Liver (tissue), 9 donors: Measurements from ENCODE around the gene RPL35A. TPM values are rescaled to one million over a fixed set of nuclear protein-coding genes. Genes with fewer than 3 reads are reported as not detected.
"Not testable (repeated sequence)": the region's sequence is repeated elsewhere in the genome, so short reads cannot be mapped to it uniquely, and the experiment has no call there.

Experiments used
- DNase-seq: peaks from one replicate; pipeline ENCODE4 v3.0.0-alpha.2; 2017; ENCODE audit warnings: low spot score
- H3K27ac ChIP-seq, 2 donors: one replicate each; pipeline ENCODE4 v1.7.0; 2013; ENCODE audit warnings: inconsistent platforms in 2 of 2, low read length in 2 of 2, control low read depth in 1 of 2, low read depth in 1 of 2, mild to moderate bottlenecking in 1 of 2
- H3K27me3 ChIP-seq, 4 donors: one replicate each; pipeline versions ENCODE4 v1.6.1 to v1.7.0; 2013; ENCODE audit warnings: low read length in 3 of 4, inconsistent platforms in 1 of 4, mild to moderate bottlenecking in 1 of 4, moderate library complexity in 1 of 4; ENCODE audit not compliant: control insufficient read depth in 4 of 4, insufficient read depth in 4 of 4
- H3K36me3 ChIP-seq, 4 donors: one replicate each; pipeline versions ENCODE4 v1.6.1 to v1.7.0; 2013; ENCODE audit warnings: low read length in 3 of 4, mild to moderate bottlenecking in 3 of 4, low read depth in 1 of 4, moderate library complexity in 1 of 4; ENCODE audit not compliant: control insufficient read depth in 4 of 4, insufficient read depth in 3 of 4
- H3K4me1 ChIP-seq, 4 donors: one replicate each; pipeline versions ENCODE4 v1.6.1 to v1.7.0; 2013; ENCODE audit warnings: low read length in 3 of 4, mild to moderate bottlenecking in 3 of 4, moderate library complexity in 1 of 4; ENCODE audit not compliant: control insufficient read depth in 4 of 4, insufficient read depth in 4 of 4
- H3K4me3 ChIP-seq, 3 donors: one replicate each; pipeline versions ENCODE4 v1.6.1 to v1.7.0; 2013; ENCODE audit warnings: low read length in 3 of 3, control low read depth in 1 of 3, low read depth in 1 of 3, mild to moderate bottlenecking in 1 of 3
- H3K9ac ChIP-seq, 2 donors: one replicate each; pipeline ENCODE4 v1.7.0; 2013; ENCODE audit warnings: low read length in 2 of 2, mild to moderate bottlenecking in 2 of 2, moderate library complexity in 2 of 2, control low read depth in 1 of 2, low read depth in 1 of 2
- H3K9me3 ChIP-seq, 4 donors: one replicate each; pipeline versions ENCODE4 v1.6.1 to v1.7.0; 2013; ENCODE audit warnings: low read length in 3 of 4; ENCODE audit not compliant: control insufficient read depth in 4 of 4
- ATF3 ChIP-seq: IDR thresholded peaks from 2 replicates; pipeline ENCODE4 v1.6.1; 2016; ENCODE audit warnings: antibody characterized with exemption
- CTCF ChIP-seq: fragments of 150-350 bp; IDR thresholded peaks from 2 replicates; pipeline ENCODE4 v1.5.1; 2017; ENCODE audit warnings: improper control_type of control experiment, low read depth, low read length; ENCODE audit not compliant: missing input control
- EGR1 ChIP-seq, 2 donors: IDR thresholded peaks; 2 replicates each; pipeline ENCODE4 v1.6.1; 2016 to 2018; ENCODE audit warnings: antibody characterized with exemption in 2 of 2, low read depth in 2 of 2
- FOXA2 ChIP-seq: IDR thresholded peaks from 2 replicates; pipeline ENCODE4 v1.6.1; 2016; ENCODE audit warnings: antibody characterized with exemption
- HNF4A ChIP-seq, 2 donors: conservative IDR thresholded peaks; 2 replicates each; pipeline ENCODE4 v1.6.1; 2016; ENCODE audit warnings: antibody characterized with exemption in 2 of 2, mild to moderate bottlenecking in 2 of 2
- HNF4G ChIP-seq: IDR thresholded peaks from 2 replicates; pipeline ENCODE4 v1.6.1; 2016; ENCODE audit warnings: antibody characterized with exemption
- JUND ChIP-seq, 2 donors: IDR thresholded peaks; 2 replicates each; pipeline ENCODE4 v1.6.1; 2016; ENCODE audit warnings: antibody characterized with exemption in 2 of 2
- MAX ChIP-seq: IDR thresholded peaks from 2 replicates; pipeline ENCODE4 v1.6.1; 2016; ENCODE audit warnings: antibody characterized with exemption
- NR2F2 ChIP-seq: IDR thresholded peaks from 2 replicates; pipeline ENCODE4 v1.6.1; 2016; ENCODE audit warnings: antibody characterized with exemption
- RAD21 ChIP-seq, 2 donors: IDR thresholded peaks; 2 replicates each; pipeline ENCODE4 v1.6.1; 2016; ENCODE audit warnings: antibody characterized with exemption in 2 of 2, mild to moderate bottlenecking in 2 of 2
- RXRA ChIP-seq, 2 donors: IDR thresholded peaks; 2 replicates each; pipeline ENCODE4 v1.6.1; 2017 to 2018; ENCODE audit warnings: antibody characterized with exemption in 2 of 2, mild to moderate bottlenecking in 1 of 2
- SP1 ChIP-seq: IDR thresholded peaks from 2 replicates; pipeline ENCODE4 v1.6.1; 2018; ENCODE audit warnings: antibody characterized with exemption, mild to moderate bottlenecking
- TAF1 ChIP-seq: conservative IDR thresholded peaks from 2 replicates; pipeline ENCODE4 v1.6.1; 2016; ENCODE audit warnings: antibody characterized with exemption, mild to moderate bottlenecking
- WGBS: extraction: QIAGEN DNeasy Blood & Tissue Kit; methylation state at CpG from one replicate; pipeline ENCODE4 v1.1.7; 2013; 5-methylcytosine and 5-hydroxymethylcytosine counted together
- polyA plus RNA-seq, 2 donors: library from polyadenylated mRNA; stranded (reverse) in 1 of 2; unstranded in 1 of 2; fragments of 200-250 nt in 1 of 2; fragments of >200 nt in 1 of 2; fragmentation: Nextera tagmentation in 1 of 2; extraction: Ambion mirVana in 1 of 2; gene quantifications; one replicate each; pipeline versions ENCODE4 v1.2.1 to v1.2.3, GENCODE V29; 2013 to 2015
- total RNA-seq, 2 donors: library from RNA; depleted of rRNA; stranded (reverse); fragments of >200 nt; gene quantifications; one replicate each; pipeline ENCODE4 v1.2.3, GENCODE V29; 2014
- TF ChIP-seq, protein P1 (sequence below): IDR thresholded peaks from 2 replicates; pipeline ENCODE4 v1.6.1; 2016; ENCODE audit warnings: antibody characterized with exemption
- TF ChIP-seq, protein P2 (sequence below): IDR thresholded peaks from 2 replicates; pipeline ENCODE4 v1.6.1; 2016; ENCODE audit warnings: antibody characterized with exemption, mild to moderate bottlenecking
- donor health status: healthy.
- donor health status: healthy.
- donor health status: healthy.
- donor health status: healthy.
- donor health status: healthy.

RPL35A gene
- total and polyA plus RNA-seq, 4 donors: 121 to 361 (median 270) TPM

DNA sequence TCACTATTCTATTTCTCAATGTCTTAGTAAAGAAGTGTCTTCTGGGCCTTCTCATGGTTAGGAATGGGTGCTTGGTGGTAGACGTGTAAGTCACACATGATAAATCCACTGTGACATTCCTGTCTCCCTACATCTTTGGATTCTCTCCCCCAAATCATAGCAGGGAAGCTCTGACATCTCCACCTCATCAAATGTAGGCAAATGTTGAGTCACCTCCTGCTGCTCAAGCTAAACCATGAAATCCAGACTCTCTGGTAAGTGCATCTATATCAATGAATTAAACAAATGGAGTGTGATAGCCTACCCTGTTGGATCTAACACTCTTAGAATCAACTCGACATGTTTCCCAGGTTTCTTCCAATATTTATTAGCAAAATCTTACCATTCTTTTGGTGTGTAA is 42.8 kb upstream of the RPL35A start (continued):
- TF ChIP-seq MAX (no peak), HNF4G (no peak), FOXA2 (no peak), SP1 (no peak), ATF3 (no peak)

DNA sequence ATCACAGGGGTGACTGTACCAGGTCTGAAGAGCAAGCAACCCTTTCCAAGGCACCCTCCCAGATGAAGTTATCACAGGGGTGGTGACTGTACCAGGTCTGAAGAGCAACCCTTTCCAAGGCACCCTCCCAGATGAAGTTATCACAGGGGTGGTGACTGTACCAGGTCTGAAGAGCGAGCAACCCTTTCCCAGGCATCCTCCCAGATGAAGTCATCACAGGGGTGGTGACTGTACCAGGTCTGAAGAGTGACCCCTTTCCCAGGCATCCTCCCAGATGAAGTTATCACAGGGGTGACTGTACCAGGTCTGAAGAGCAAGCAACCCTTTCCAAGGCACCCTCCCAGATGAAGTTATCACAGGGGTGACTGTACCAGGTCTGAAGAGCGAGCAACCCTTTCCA is 41.4 kb upstream of the RPL35A start:
- not testable (repeated sequence) for H3K36me3 ChIP-seq, H3K9ac ChIP-seq, H3K27ac ChIP-seq, H3K4me3 ChIP-seq, H3K9me3 ChIP-seq, DNase-seq, H3K4me1 ChIP-seq, H3K27me3 ChIP-seq
- 93% methylated on average over 2 of the region's 2 CpGs for WGBS

GRCh38 chr3:197908957-197909701 is 40.9 kb upstream of the RPL35A start:
- Histone ChIP-seq H3K27ac (no peak overlapping the region), H3K9me3 (no peaks in the 10 kb centered on the region), H3K27me3 (no peaks in the 10 kb centered on the region), H3K4me1 (no peaks in the 10 kb centered on the region), H3K36me3 (no peaks in the 10 kb centered on the region), H3K4me3 (no peak overlapping the region), H3K9ac (no peak overlapping the region)
- TF ChIP-seq MAX (no peak), JUND (IDR thresholded peaks at IDR 0.05) (no peak), EGR1 (IDR thresholded peaks at IDR 0.05; ENCODE audit: low read depth in 2 of 2) (no peak), NR2F2 (no peak), TAF1 (no peak)
- TF ChIP-seq, protein P1, sequence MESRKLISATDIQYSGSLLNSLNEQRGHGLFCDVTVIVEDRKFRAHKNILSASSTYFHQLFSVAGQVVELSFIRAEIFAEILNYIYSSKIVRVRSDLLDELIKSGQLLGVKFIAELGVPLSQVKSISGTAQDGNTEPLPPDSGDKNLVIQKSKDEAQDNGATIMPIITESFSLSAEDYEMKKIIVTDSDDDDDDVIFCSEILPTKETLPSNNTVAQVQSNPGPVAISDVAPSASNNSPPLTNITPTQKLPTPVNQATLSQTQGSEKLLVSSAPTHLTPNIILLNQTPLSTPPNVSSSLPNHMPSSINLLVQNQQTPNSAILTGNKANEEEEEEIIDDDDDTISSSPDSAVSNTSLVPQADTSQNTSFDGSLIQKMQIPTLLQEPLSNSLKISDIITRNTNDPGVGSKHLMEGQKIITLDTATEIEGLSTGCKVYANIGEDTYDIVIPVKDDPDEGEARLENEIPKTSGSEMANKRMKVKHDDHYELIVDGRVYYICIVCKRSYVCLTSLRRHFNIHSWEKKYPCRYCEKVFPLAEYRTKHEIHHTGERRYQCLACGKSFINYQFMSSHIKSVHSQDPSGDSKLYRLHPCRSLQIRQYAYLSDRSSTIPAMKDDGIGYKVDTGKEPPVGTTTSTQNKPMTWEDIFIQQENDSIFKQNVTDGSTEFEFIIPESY: no peak
- 90% methylated on average over 4 of the region's 4 CpGs for WGBS
- DNase-seq: no peak

- H3K36me3 ChIP-seq: no peaks in the 10 kb centered on the region
- no peak overlapping the region for H3K27ac ChIP-seq
- TF ChIP-seq FOXA2: no peak
- no peak for TF ChIP-seq CTCF
- no peak for TF ChIP-seq RXRA (IDR thresholded peaks at IDR 0.05)
- TF ChIP-seq RAD21 (IDR thresholded peaks at IDR 0.05): no peak
- TF ChIP-seq HNF4G: no peak
- TF ChIP-seq, protein P2, sequence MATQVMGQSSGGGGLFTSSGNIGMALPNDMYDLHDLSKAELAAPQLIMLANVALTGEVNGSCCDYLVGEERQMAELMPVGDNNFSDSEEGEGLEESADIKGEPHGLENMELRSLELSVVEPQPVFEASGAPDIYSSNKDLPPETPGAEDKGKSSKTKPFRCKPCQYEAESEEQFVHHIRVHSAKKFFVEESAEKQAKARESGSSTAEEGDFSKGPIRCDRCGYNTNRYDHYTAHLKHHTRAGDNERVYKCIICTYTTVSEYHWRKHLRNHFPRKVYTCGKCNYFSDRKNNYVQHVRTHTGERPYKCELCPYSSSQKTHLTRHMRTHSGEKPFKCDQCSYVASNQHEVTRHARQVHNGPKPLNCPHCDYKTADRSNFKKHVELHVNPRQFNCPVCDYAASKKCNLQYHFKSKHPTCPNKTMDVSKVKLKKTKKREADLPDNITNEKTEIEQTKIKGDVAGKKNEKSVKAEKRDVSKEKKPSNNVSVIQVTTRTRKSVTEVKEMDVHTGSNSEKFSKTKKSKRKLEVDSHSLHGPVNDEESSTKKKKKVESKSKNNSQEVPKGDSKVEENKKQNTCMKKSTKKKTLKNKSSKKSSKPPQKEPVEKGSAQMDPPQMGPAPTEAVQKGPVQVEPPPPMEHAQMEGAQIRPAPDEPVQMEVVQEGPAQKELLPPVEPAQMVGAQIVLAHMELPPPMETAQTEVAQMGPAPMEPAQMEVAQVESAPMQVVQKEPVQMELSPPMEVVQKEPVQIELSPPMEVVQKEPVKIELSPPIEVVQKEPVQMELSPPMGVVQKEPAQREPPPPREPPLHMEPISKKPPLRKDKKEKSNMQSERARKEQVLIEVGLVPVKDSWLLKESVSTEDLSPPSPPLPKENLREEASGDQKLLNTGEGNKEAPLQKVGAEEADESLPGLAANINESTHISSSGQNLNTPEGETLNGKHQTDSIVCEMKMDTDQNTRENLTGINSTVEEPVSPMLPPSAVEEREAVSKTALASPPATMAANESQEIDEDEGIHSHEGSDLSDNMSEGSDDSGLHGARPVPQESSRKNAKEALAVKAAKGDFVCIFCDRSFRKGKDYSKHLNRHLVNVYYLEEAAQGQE: no peak
- TF ChIP-seq NR2F2: no peak
- TF ChIP-seq HNF4A (conservative IDR thresholded peaks at IDR 0.05): no peak
Measured at GRCh38 chr3:197912741-197913476, 37.1 kb upstream of the RPL35A start.

More at GRCh38 chr3:197912741-197913476, 37.1 kb upstream of the RPL35A start:
- H3K9ac ChIP-seq: no peak overlapping the region
- WGBS: 90% methylated on average over 33 of the region's 33 CpGs
- no peaks in the 10 kb centered on the region for H3K9me3 ChIP-seq
- DNase-seq: no peak
- H3K27me3 ChIP-seq: no peaks in the 10 kb centered on the region
- no peak overlapping the region for H3K4me3 ChIP-seq
- H3K4me1 ChIP-seq: no peaks in the 10 kb centered on the region
